Measurements from ENCODE around the gene SINHCAF. TPM values are rescaled to one million over a fixed set of nuclear protein-coding genes. Genes with fewer than 3 reads are reported as not detected.
"Not testable (repeated sequence)": the region's sequence is repeated elsewhere in the genome, so short reads cannot be mapped to it uniquely, and the experiment has no call there.

Gene SINHCAF, protein sequence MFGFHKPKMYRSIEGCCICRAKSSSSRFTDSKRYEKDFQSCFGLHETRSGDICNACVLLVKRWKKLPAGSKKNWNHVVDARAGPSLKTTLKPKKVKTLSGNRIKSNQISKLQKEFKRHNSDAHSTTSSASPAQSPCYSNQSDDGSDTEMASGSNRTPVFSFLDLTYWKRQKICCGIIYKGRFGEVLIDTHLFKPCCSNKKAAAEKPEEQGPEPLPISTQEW
- polyA plus RNA-seq (ENCODE audit: insufficient read length) = 30.7 TPM

DNA sequence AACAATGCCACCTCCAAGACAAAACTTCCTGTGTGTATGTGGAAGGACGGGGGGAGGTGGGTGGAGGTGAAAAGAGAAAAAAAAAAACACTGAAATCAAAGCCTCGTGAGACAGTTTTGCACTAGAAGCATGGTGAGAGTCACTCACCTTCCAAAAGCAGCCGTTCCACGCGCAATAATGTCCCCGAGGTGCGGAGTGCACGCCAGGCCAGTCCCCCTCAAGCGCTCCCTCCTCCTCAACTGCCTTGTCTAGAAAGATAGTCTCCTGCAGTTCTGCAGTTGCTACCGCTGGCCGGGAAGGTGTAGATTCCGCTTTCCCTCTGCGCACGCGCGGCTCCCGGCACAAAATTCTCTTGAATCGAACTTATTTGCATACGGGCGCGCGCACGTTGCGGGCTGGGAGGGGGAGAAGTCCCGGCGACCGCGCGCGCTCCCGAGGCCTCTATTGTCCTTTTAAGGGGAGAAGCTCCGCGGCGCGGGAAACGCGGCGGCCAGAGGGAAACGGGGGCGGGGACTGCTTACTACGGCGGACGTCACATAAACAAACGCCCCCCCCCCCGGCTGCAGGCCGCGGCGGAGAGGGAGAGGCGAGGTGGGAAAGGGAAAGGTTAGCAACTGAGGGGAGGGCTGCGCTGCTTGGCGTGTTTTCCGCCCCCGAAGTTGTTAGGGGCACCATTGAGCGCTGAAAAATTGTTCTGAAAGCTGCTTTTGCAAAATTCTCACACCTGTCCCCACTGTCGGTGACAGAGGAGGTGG lies at the start of gene SINHCAF:
TSS of gene SINHCAF (minus strand) at position 274 of the 755 bp plus-strand sequence. CDS start 27,946 bp downstream, outside the sequence.
- DNase-seq (ENCODE audit: low read depth) = peak; percentile 89

DNA sequence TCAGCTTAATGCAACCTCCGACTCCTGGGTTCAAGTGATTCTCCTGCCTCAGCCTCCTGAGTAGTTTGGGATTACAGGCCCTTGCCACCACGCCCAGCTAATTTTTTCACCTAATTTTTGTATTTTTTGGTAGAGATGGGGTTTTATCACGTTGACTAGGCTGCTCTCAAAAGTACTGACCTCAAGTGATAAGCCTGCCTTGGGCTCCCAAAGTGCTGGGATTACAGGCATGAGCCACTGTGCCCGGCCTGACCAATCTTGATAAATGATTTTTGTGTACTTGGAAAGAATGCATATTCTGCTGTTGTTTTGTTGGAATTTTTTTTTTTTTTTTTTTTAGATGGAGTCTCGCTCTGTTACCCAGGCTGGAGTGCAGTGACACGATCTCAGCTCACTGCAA lies 49.5 kb upstream of the SINHCAF start:
- DNase-seq (ENCODE audit: low read depth) = not testable (repeated sequence)

DNA sequence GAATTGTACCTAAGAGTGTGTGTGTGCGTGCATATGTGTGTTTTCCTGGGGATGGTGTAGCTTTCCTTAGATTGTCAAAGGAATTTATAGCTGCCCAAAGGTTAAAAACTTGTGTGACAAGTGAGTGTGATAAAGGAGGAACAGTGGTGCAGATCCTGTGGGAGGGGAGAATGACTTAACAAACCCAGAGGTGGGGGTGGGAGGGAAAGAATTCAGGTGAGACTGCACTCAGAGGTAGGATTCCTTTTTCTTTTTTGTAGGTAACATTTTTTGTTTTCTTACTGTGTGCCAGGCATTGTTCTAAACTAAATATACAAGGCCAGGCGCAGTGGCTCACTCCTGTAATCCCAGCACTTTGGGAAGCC lies 45.3 kb upstream of the SINHCAF start:
- no peak for DNase-seq (ENCODE audit: low read depth)

DNA sequence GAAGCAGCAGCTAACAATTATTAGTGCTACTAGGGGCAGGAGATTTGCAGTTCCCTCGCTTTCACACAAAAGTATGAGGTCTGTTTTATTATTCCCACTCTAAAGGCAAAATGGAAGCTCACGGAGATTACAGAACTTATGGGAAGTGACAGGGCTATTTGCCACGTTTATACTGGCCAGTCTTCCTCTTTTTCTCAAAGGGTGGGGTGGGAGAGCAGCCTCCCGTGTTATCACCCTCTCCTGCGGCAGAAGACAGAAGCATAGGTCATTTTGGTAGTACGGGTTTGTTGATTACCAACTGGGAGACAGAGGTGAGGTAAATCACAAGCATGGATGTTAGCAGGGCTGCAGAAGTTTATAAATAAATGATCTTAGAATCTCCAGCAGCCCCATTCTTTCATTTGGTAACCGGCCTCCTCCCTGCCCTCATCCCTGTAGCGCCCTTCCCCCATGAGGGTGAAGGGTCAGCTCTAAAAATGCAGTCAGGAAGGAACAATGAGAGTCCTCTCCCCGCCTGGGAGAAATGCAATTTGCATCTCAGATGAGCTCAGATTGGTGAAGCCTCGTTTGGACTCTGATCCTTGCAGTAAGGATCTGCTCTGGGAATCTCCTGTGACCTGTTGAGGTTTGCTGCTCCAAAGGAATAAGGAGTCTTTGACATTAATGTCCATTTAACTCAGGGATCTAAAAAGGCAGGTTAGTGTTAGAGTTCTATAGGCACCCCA lies 44.7 kb upstream of the SINHCAF start:
- peak; percentile 19 for DNase-seq (ENCODE audit: low read depth)

DNA sequence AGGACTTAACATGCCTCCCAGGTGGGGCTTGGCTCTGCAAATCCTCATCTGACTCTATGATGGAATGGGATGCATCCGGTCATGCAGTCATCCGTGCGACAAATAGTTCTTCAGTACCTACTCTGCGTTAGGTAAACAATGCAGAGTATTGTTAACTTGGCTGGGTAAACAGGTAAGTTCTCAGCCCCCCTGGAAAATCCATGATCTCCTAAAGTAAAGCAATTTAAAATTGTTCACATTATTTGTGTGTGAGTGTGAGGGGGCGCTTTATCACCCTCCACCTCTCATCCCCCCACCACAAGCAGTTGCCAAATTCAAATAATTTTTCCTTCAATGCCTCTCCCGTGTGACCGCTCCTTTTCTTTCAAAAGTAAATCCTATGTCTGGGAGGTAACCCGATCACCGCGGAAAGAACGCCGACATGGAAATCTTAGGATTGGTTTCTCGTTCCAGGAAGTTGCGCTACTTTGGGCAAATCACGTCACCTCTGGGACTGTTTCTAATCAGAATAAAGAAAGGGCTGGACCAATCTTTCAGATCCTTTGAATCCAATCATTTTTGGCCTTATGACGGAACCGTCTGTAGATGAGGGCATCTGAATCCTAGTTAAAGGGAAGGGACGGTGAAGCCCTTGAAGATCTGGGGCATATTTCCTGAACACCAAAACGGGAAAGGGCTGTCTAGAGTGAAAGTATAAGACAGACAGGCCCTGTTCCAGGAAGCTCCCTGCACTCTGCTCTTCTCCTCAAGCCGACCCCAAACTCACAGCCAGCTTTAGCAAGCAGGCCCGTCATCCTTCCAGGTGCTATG lies 44.0 kb upstream of the SINHCAF start:
- DNase-seq (ENCODE audit: low read depth) = peak; percentile 71

DNA sequence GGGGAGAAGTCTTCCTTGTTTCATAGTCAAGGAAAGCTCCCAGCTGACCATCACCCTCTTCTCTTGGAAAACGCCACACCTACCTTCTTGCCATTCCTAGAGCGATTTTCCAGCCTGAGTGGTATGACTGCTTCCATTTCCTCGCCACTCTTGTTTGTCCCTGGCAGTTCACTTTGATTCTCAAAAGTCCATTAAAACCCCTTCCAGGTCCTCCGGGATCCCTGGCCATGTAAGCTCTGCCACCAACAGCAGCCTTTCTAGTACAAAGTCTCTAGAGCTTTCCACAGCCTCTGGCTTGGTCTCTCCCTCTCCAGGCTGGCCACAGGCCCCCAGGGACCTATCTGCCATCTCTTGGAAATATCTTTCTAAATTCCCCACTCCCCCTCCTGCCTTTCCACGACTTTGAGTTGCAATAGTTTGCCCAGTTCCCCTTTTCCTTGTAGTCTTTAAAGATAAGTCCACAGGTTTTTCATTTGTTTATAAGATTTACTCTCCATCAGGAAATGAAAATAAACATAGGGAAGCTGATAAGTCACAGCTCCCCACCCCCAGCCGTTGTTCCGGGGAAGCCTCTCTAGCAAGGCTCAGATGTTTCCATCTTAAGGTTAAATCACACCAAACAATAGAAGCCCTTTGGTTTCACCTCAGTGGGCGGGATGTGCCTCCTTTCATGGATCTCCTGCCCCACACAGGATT lies 42.9 kb upstream of the SINHCAF start:
- no peak for DNase-seq (ENCODE audit: low read depth)

DNA sequence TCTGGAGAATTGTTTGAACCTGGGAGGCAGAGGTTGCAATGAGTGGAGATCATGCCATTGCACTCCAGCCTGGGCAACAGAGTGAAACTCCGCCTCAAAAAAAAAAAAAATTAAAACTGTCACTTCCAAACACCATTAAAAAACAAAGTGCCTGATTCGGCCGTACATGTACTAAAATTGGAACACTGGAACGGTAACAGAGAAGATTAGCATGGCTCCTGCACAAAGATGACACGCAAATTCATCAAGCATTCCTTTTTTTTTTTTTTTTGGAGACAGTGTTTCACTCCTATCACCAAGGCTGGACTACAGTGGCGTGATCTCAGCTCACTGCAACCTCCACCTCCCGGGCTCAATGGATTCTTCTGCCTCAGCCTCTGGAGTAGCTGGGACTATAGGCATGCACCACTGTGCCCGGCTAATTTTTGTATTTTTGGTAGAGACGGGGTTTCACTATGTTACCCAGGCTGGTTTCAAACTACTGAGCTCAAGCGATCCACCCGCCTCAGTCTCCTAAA lies 40.2 kb upstream of the SINHCAF start:
- no peak for DNase-seq (ENCODE audit: low read depth)

DNA sequence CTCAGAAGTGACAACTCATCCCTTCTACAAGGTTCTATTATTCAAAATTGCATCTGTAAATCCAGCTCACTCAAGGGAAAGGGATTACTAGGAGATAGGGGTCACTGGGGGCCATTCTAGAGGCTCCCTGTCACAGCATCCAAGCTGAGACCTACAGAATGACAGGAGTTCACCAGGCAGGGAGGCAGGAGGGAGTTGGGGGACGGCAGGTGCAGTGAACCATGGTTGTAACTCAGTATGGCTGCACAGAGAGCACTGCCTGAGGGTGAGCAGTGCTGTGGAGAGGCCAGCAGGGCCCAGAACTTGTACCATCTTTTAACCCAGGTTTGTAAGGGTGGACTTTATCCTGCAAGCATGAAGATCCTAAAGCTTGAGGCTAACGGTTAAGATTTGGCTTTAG lies 37.9 kb upstream of the SINHCAF start:
- DNase-seq (ENCODE audit: low read depth) = no peak

DNA sequence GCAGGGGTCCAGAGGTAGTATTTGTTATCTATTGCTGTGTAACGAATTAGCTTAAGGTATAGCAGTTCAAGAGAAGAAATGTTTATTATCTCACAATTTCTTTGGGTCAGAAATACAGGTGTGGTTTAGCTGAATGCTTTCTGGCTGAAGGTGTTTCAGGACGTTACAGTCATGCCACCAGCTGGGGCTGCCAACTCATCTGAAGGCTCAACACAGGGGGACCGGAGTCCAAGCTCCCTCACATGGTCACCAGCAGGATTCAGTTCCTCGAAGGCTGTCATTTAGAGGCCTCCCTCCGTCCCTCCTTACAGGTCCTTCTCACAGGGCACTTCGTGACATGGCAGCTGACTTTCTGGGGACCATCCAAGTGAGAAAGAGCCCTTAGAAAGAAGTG lies 37.5 kb upstream of the SINHCAF start:
- DNase-seq (ENCODE audit: low read depth) = no peak

DNA sequence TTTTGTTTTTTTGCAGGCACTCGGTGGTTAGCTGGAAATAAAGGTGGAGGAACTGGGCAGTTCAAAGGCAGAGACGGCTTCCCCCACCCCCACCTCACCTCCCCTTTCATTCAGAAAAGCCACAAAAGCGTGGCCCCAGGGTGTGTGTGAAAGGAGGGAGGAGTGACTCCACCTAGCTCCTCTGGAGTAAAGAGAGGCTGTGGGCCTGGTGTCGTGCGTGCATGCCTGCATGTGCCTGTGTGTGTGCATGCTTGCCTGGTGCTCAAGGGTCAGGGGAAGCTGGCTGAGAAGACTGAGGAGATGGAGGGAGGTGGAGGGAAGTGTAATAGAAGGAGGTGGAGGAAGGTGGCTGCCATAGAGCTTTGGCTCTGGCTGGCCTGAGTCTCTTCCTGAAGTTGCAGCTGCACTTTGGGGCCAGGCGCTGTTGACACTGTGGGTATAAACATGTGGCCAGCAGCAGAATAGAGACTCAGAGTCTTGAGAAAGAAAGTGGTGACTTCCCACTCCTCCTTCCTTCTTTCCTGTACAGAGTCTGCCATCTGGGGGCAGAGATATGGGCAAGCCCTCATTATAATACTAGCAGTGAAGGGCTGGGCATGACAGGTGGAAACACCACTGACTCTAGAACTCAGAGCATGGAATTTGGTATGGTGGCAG lies 36.9 kb upstream of the SINHCAF start:
- no peak for DNase-seq (ENCODE audit: low read depth)

DNA sequence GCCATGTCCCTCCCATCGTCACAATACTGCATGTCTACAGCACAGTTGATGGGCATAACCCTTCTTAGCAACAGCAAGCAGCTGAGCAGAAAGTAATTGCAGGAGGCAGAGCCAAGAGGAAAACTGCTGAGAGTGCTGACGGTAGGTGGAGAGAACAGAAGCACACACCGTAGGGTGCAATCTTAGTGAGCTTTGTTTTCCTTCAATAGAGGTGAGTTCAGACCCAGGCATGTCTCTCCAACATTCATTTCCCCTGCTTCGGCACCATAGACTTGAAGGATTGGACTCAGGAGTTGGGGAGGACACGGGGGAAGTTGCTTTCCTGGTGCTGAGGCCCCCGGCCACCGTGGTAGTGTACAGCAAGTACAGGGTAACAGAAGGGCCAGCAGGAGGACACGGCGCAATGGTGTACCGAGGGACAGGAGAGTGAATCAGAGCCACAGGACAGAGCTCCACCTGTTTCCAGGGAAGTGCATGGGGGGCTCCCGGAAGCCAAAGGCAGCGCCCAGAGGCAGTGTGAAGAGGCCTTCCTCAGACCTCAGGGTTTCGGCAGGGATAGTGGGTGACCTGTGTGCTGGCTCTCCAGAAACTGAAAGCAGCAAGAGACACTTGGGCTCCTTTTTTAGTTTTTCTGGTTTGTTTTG lies 36.3 kb upstream of the SINHCAF start:
- no peak for DNase-seq (ENCODE audit: low read depth)

DNA sequence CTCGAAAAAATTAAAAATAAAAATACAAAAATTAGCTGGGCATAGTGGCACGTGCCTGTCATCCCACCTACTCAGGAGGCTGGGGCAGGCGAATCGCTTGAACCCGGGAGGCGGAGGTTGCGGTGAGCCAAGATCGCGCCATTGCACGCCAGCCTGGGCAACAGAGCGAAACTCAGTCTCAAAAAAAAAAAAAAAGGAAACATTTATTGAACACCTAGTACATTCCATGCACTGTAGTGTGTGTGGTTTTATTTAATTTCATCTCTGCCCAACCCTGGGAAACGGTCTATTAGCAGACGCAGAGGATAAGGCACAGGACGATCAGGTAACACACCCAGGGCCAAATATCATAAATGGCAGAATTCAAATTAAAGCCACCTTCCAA lies 35.8 kb upstream of the SINHCAF start:
- DNase-seq (ENCODE audit: low read depth) = no peak

DNA sequence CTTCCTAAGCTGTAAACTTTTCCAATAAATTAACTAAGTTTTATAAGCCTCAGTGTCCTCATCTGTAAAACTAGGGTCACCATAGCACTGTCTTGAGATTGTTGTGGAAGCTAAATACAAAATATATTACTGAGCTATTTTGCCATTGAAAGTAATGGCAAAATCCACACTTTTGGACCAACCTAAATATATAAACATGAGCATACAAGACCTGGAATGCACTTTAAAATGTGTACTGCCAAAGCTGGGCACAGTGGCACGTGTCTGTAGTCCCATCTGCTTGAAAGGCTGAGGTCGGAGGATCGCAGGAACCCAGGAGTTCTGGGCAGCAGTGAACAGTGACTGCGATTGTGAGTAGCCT lies 29.8 kb upstream of the SINHCAF start:
- no peak for DNase-seq (ENCODE audit: low read depth)

DNA sequence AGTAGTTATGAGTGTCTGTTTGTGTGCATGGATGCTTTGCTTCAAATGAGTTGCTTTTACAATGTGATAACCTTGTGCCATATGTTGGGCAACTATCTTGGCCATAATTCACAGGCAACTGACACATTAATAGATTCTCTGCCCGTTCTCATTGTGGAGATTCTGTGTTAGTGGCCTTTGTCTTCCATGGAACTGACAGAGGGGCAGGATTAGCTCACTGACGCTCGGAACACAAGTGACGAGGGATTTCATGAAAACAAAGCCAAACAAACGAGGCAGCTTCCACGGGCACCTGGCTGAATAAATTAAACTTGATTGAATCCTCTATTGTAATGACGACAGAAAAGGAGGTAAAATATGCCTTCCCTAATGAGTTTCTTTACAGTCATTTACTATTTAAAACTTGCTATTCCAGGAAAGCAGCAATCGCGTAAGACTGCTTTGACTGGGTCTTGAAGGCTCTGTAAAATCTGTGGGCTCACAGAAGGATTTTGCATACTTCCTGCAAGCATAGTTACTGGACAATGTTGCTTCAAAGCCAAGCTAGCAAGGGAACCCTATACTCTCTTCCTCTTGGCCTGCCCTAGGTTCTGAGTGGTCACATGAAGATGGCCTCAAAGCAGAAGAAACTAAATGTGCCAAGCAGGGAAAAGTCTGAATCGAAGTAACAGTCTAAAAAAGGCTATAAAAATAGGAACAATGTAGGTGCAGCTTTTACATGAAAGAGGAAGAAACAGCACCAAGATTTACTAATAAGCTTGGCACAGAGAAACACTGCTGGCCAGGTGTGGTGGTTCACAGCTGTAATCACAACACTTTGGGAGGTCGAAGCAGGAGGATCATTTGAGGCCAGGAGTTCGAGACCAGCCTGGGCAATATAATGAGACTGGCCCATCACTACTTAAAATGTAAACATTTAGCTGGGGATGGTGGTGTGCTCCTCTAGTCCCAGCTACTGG lies 28.1 kb upstream of the SINHCAF start:
- no peak for DNase-seq (ENCODE audit: low read depth)

DNA sequence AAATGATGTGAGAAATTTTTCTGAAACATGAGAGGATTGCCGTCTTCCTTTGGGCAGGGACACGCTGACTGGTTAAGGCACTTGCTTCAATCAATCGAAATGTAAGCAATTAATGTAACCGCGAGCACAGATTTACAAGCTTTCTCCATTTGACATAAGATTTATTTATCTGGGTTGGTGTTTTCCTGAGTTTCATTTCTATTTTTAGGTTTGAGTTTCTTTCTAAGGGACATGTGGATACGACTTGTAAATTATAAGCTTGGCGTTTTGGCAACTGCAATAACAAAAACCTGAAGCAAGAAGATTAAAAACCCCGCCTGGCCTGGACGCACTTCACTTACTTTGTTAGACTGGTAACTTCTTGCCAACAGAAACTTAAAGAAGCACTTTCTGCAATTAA lies 20.3 kb upstream of the SINHCAF start:
- DNase-seq (ENCODE audit: low read depth) = no peak

DNA sequence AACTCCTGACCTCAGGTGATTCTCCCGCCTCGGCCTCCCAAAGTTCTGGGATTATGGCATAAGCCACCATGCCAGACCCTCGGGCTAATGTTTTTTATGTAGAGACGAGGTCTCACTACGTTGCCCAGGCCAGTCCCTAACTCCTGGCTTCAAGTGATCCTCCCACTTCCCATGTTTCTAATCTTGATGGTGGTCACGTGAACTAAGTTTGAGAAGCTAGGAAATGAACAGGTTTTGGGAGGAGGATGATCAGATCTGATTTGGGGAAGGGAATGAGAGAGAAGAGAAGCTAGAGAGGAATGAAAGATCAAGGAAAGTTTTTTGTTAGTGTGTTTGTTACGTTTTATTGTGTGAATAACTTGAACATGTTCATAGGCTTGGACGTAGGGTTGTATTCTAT lies 17.2 kb upstream of the SINHCAF start:
- no peak for DNase-seq (ENCODE audit: low read depth)

DNA sequence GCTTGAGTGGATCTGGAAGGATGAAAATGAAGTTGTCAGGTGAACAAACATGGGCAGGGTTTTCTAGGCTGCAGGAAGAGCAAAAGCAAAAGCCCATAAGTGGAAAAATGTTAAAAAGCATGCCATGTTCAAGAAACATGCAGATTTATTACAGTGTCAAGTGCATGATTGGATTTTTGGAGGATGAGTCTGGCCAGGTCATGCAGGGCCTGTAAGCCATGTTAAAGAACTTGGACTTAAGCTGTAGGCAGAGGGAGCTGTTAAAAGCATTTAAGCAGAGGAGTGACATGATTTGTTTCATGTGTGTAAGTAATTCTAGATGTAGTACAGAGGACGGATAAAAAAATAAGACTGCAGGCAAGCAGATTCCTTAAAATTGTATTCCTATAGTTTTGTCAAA lies 16.3 kb upstream of the SINHCAF start:
- DNase-seq (ENCODE audit: low read depth) = no peak

DNA sequence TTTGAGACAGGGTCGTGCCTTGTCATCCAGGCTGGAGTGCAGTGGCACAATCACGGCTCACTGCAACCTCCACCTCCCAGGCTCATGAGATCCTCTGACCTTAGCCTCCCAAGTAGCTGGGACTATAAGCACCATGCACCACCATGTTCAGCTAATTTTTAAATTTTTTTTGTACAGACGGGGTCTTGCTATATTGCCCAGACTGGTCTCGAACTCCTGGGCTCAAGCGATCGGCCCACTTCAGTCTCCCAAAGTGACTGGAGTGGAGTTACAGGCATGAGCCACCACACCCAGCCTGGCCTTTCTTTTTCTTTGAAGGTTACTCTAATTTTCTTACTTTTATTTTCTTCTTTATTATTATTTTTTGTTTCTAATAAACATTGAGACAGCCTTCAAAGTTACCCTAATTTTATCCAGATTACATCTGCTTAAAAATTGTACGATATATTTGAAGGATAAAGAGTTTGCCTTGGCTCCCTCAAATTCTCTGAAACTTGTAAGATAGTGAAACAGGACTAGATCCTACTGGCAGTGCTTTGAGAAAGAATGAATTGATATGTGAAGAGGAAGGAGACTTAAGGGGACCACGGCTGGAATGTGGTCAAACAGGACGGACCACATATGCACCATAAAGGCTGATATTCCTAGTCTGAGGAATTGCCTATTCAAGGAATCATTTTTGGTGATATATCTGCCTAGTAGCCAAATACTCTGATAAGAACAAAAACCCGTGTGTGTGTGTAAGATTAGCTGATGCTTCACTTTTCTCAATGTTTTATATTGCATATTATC lies 14.1 kb upstream of the SINHCAF start:
- DNase-seq (ENCODE audit: low read depth) = no peak

All from forelimb muscle (tissue), 1 donor.